HepG2 (cell line): ENCODE measurements around the gene SLC43A3. TPM values are rescaled to one million over a fixed set of nuclear protein-coding genes. Genes with fewer than 3 reads are reported as not detected.

Source experiments
- ATAC-seq: fragments of 200-7000 bp; cut with Tn5 transposase; 3 replicates; pipeline ENCODE4 v1.9.1; 2020; ENCODE audit warnings: mild to moderate bottlenecking, moderate library complexity
- BruUV-seq: library from RNA; stranded (reverse); fragments of 400-500 nt; replicated peaks from 2 replicates; lab custom pipeline; 2021; lab: Mats Ljungman, UMichigan
- CTCF ChIA-PET: fragments of 300-600 bp; formaldehyde crosslinking; extraction: SDS; loops from one replicate; lab custom pipeline; 2021; ENCODE audit warnings: low total read pairs, inconsistent platforms, low intra/inter-chr PET ratio; lab: Yijun Ruan, JAX
- POLR2A ChIA-PET: fragments of 350-600 bp; sonication (Branson Sonifier 250); formaldehyde crosslinking; loops from one replicate; lab custom pipeline; 2020; ENCODE audit warnings: antibody characterized with exemption, inconsistent platforms; lab: Yijun Ruan, JAX
- DNase-seq: peaks from one replicate; pipeline ENCODE4 v3.0.0-alpha.2; 2015; ENCODE audit warnings: low spot score
- FAIRE-seq: peaks from 3 replicates; lab custom pipeline; 2011; peaks lifted over from hg19 to GRCh38; lab: Jason Lieb, UNC
- H2AFZ ChIP-seq: one replicate; pipeline ENCODE4 v1.6.1; 2011; ENCODE audit warnings: low read length, inconsistent platforms
- H3K27ac ChIP-seq: fragments of 300-600 bp; 3 replicates; pipeline ENCODE4 v1.8.0; 2011; ENCODE audit warnings: mixed run types, mild to moderate bottlenecking, mixed read lengths, low read length, inconsistent platforms; ENCODE audit not compliant: insufficient read depth; ENCODE audit errors: extremely low read length
- H3K27me3 ChIP-seq, 2 experiments: fragments of 200-600 bp in 1 of 2; 2 replicates in 1 of 2; 3 replicates in 1 of 2; pipeline versions ENCODE4 v1.6.0 to v1.8.0; 2011; ENCODE audit warnings: low read length in 2 of 2, mild to moderate bottlenecking in 2 of 2, moderate library complexity in 2 of 2, inconsistent platforms in 1 of 2; ENCODE audit not compliant: insufficient read depth in 2 of 2, control insufficient read depth in 1 of 2
- H3K36me3 ChIP-seq, 2 experiments: fragments of 200-600 bp in 1 of 2; replicated peaks in 1 of 2; 2 replicates in 1 of 2; 3 replicates in 1 of 2; pipeline versions ENCODE4 v1.5.1 to v1.8.0; 2011; ENCODE audit warnings: low read length in 2 of 2, inconsistent platforms in 1 of 2; ENCODE audit not compliant: insufficient read depth in 2 of 2, control insufficient read depth in 1 of 2
- H3K4me1 ChIP-seq: 2 replicates; pipeline ENCODE4 v1.5.1; 2012; ENCODE audit warnings: low read length, inconsistent platforms; ENCODE audit not compliant: insufficient read depth
- H3K4me2 ChIP-seq: 2 replicates; pipeline ENCODE4 v1.6.0; 2011; ENCODE audit warnings: low read depth, low read length, inconsistent platforms
- H3K4me3 ChIP-seq, 3 experiments: fragments of 200-600 bp in 1 of 3; sonication (generic), shearing (Covaris generic) in 1 of 3; replicated peaks in 1 of 3; 2 replicates each; pipeline ENCODE4 v1.5.1; 2011 to 2016; ENCODE audit warnings: low read length in 3 of 3, inconsistent platforms in 2 of 3, low read depth in 2 of 3, mild to moderate bottlenecking in 2 of 3, control low read depth in 1 of 3, mixed read lengths in 1 of 3; ENCODE audit not compliant: insufficient read depth in 1 of 3
- H3K79me2 ChIP-seq: one replicate; pipeline ENCODE4 v1.6.1; 2011; ENCODE audit warnings: low read length, inconsistent platforms; ENCODE audit not compliant: insufficient read depth
- H3K9ac ChIP-seq: 2 replicates; pipeline ENCODE4 v1.6.0; 2011; ENCODE audit warnings: mild to moderate bottlenecking, low read depth, low read length, inconsistent platforms; ENCODE audit not compliant: insufficient read depth
- H3K9me3 ChIP-seq: 2 replicates; pipeline ENCODE4 v1.5.1; 2012; ENCODE audit warnings: mild to moderate bottlenecking, low read length
- H4K20me1 ChIP-seq: 2 replicates; pipeline ENCODE4 v1.6.0; 2011; ENCODE audit warnings: inconsistent platforms, mild to moderate bottlenecking, low read length, moderate library complexity; ENCODE audit not compliant: insufficient read depth
- GFI1 ChIP-seq: sonication (generic); formaldehyde crosslinking; IDR thresholded peaks from 2 replicates; pipeline ENCODE4 v1.5.0; 2020; ENCODE audit warnings: missing genetic modification reagents, mild to moderate bottlenecking, borderline replicate concordance
- NAIF1 ChIP-seq: sonication (generic); formaldehyde crosslinking; IDR thresholded peaks from 2 replicates; pipeline ENCODE4 v1.5.0; 2020; ENCODE audit warnings: mild to moderate bottlenecking, missing genetic modification reagents, borderline replicate concordance
- PRDM10 ChIP-seq: sonication (generic); formaldehyde crosslinking; IDR thresholded peaks from 2 replicates; pipeline ENCODE4 v1.4.0; 2020; ENCODE audit warnings: low read depth, missing genetic modification reagents
- TBX2 ChIP-seq: sonication (generic); formaldehyde crosslinking; IDR thresholded peaks from 2 replicates; pipeline ENCODE4 v1.5.0; 2020; ENCODE audit warnings: missing genetic modification reagents, mild to moderate bottlenecking, borderline replicate concordance
- ZNF609 ChIP-seq: sonication (generic); formaldehyde crosslinking; IDR thresholded peaks from 2 replicates; pipeline ENCODE4 v1.4.0; 2020; ENCODE audit warnings: mild to moderate bottlenecking, missing genetic modification reagents, borderline replicate concordance
- ZNF691 ChIP-seq: sonication (generic); formaldehyde crosslinking; IDR thresholded peaks from 2 replicates; pipeline ENCODE4 v1.4.0; 2020; ENCODE audit warnings: missing genetic modification reagents, low read depth, mild to moderate bottlenecking, borderline replicate concordance
- WGBS: methylation state at CpG from one replicate; pipeline ENCODE4 v1.1.6; 2017; ENCODE audit warnings: low lambda C conversion rate; 5-methylcytosine and 5-hydroxymethylcytosine counted together
- in situ Hi-C: cut with HindIII; loops from 2 replicates; pipeline ENCODE4 v1.10.0; 2017; ENCODE audit warnings: low pct_unique_long_range_greater_than_20kb; ENCODE audit not compliant: extremely low pct_ligation_motif_present
- intact Hi-C: fragments of 100-400 bp; cut with micrococcal nuclease; formaldehyde crosslinking; loops from one replicate; pipeline ENCODE4 v1.10.0; 2022; ENCODE audit not compliant: unreplicated experiment
- polyA plus RNA-seq, 8 experiments: library from polyadenylated mRNA; depleted of rRNA in 3 of 8; stranded (reverse) in 7 of 8; unstranded in 1 of 8; fragments of >200 nt; fragmentation: Illumina TruSeq in 4 of 8; extraction: Trizol in 4 of 8; gene quantifications; 2 replicates each; pipeline versions ENCODE4 v1.2.1 to v1.2.3, GENCODE V29; 2011 to 2016; ENCODE audit warnings: low read depth in 4 of 8, missing spikeins in 1 of 8, mixed read lengths in 1 of 8; ENCODE audit not compliant: insufficient read depth in 1 of 8
- total RNA-seq, 5 experiments: library from RNA; depleted of rRNA; stranded (reverse); fragments of >200 nt; fragmentation: Illumina TruSeq; extraction: Trizol; gene quantifications; 2 replicates each; pipeline ENCODE4 v1.2.3, GENCODE V29; 2016; ENCODE audit warnings: low read depth in 1 of 5

Gene SLC43A3
- total and polyA plus RNA-seq, 2 of the 13 experiments (the other 11 are each of a cell fraction or from before 2014, with no cell fraction given), result 2.6 TPM; not detected in 1

GRCh38 chr11:57368106-57368844 lies 58.6 kb downstream of the SLC43A3 start:
- in situ Hi-C loops, result no loop called here
- no peak overlapping the region for H3K4me2 ChIP-seq
- WGBS, result 80% methylated on average over 1 of the region's 19 CpGs

More at GRCh38 chr11:57368106-57368844, 58.6 kb downstream of the SLC43A3 start:
- H3K4me1 ChIP-seq, result no peaks in the 10 kb centered on the region
- H3K36me3 ChIP-seq, result no peaks in the 10 kb centered on the region
- no peaks in the 10 kb centered on the region for H3K9me3 ChIP-seq
- H3K27ac ChIP-seq, result no peak overlapping the region
- intact Hi-C loops, result no loop called here
- H3K79me2 ChIP-seq, result no peaks in the 10 kb centered on the region
- H3K9ac ChIP-seq, result no peak overlapping the region
- no peak overlapping the region for H3K4me3 ChIP-seq
- ChIA-PET CTCF (no interaction called here), POLR2A (no interaction called here)
- DNase-seq (no peak), ATAC-seq (no peak), FAIRE-seq (no peak)
- H2AFZ ChIP-seq, result no peak overlapping the region
- BruUV-seq, result no TSS peak
- TF ChIP-seq NAIF1 (no peak), ZNF609 (CRISPR knock-in tag) (no peak), GFI1 (CRISPR knock-in tag) (no peak), ZNF691 (no peak), PRDM10 (CRISPR knock-in tag) (no peak), TBX2 (CRISPR knock-in tag) (no peak)
- TF ChIP-seq, all 625 proteins: peak for 0
- Histone ChIP-seq H4K20me1 (no peaks in the 10 kb centered on the region), H3K27me3 (peaks cover 3 to 23% of the 10 kb centered on the region in 2 experiments)
